ENCODE data around the gene CDH12.
"Not testable (repeated sequence)": the region's sequence is repeated elsewhere in the genome, so short reads cannot be mapped to it uniquely, and the experiment has no call there.

CDH12 gene

GRCh38 chr5:22156953-22157352 lies 696.2 kb downstream of the CDH12 start:
- DNase-seq (ENCODE audit: low read depth in 2 of 2): not testable (repeated sequence)

GRCh38 chr5:22154779-22155178 lies 698.4 kb downstream of the CDH12 start:
- DNase-seq (ENCODE audit: low read depth in 2 of 2): not testable (repeated sequence)

DNA sequence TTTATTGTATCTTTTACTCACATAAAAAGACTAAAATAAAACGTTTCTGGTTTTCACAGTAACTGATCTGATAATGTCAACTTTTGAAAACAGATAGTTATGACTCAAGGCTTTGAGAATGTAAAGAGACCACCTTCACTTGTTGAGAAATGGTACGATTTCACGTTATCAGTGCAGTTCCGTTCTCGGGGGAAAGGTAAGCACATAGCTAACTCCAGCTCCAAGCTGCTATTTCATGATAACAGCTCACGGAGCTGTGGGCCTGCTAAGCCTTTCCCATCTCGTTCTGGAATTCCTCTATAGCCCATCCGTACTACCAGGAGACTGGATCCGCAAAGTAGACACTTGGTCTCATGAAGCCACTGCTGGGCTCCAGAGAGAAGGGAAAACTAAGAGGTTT lies 701.3 kb downstream of the CDH12 start:
- not testable (repeated sequence) for DNase-seq (ENCODE audit: low read depth in 2 of 2)

DNA sequence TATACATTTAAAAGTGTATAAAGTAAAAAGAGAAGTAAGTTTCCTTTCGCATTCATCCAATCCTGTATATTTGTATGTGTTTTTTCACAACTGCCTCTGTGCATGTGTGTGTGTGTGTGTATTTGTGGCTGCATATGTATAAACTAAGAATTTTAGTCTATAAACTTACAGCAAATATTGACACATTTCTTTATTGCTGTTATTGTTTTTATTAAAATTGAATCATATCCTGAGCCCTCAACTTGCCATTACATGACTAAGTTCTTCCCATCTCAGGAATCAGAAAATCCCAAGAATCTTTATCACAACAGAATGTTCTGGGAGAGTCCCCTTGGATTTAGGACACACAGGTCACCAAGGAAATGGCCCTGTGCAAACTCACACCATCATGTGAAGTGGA lies 712.7 kb downstream of the CDH12 start:
- DNase-seq (ENCODE audit: low read depth in 2 of 2): not testable (repeated sequence)

- not testable (repeated sequence) for DNase-seq (ENCODE audit: low read depth in 2 of 2)
These were observed 713.4 kb downstream of the CDH12 start for GRCh38 chr5:22139662-22140300.

GRCh38 chr5:22111320-22111719 lies 741.8 kb downstream of the CDH12 start:
- no peak for DNase-seq (ENCODE audit: low read depth in 2 of 2)

DNA sequence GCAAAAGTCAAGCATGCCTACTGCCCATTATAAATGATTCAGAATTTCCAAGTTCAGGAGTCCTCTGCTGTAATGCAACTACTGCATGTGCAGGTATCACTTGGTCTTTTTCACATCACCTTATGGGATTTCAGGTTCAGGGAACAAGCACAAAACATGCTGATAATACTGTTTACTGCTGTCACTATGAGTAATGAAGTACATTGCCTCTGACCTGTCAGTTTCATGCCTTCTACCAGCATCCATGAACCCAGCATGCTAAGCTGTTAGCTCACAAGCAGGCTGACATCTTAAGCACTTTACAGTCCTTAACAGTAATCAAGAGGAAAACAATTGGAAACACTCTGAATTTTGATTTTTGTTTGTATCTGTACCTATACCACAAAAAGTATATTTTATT lies 743.8 kb downstream of the CDH12 start:
- no peak for DNase-seq (ENCODE audit: low read depth in 2 of 2)

- no peak for DNase-seq (ENCODE audit: low read depth in 2 of 2)
These were observed 744.6 kb downstream of the CDH12 start for GRCh38 chr5:22108545-22108944.

DNA sequence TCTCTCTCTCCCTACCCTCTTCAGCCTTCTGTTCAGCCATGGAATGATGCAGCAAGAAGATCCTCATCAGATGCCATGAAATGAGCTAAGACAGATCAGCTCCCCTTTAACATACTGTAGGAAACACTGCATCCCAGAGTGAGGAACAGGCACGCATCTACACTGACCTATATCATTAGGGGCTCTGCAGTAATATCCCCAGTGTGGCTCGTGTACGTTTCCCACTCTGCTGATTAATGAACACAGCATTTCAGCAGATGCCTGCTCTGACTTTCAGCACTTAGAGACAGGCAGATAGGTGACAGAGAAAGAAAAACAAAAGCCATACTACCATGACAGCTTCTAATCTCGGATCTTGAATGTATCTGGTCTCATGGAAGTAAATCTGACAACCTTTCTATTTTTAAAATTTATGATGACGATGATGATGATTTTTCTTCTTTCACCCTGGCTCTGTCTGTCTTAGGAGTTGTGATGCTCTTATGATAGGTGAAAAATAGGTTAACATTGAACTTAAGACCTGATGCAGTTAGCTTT lies 750.3 kb downstream of the CDH12 start:
- DNase-seq (ENCODE audit: low read depth in 2 of 2): no peak

DNA sequence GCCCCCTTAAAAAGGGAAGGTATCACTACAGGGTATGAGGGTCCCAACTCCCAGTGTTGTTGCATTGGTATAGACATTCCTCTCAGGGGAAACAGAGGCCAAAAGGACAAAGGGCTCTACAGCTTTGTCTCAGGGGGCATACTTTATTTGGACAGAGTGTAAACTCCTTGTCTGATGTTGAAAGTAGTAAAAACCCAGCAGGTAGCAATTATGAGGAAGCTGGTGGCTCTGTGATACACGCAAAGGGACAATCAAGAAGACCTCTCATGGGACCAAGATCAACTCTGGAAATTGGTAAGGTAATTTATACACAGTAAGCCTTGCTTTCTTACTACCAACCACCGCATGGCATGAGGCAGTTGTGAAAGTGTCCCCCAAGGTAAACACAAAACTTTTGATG lies 764.6 kb downstream of the CDH12 start:
- DNase-seq (ENCODE audit: low read depth in 2 of 2): no peak

- DNase-seq (ENCODE audit: low read depth in 2 of 2): no peak
These were observed 773.6 kb downstream of the CDH12 start for GRCh38 chr5:22079566-22079965.

DNA sequence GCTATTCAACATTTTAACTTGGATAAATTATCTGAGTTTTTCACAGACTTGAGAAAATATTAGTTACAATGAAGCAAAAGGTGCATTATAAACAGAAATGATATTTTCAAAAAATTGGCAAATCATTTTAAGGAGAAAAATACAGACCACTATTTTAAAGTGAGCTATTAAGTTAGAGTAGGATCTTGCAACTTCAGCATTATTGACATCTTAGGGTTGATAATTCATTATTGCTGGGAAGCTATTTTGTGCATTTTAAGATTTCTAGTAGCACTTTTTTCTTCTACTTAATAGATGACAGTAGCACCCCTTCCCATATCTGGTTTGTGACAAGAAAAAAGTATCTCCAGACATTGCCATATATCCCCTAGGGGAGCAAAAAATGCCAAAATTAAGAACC lies 774.1 kb downstream of the CDH12 start:
- no peak for DNase-seq (ENCODE audit: low read depth in 2 of 2)

DNA sequence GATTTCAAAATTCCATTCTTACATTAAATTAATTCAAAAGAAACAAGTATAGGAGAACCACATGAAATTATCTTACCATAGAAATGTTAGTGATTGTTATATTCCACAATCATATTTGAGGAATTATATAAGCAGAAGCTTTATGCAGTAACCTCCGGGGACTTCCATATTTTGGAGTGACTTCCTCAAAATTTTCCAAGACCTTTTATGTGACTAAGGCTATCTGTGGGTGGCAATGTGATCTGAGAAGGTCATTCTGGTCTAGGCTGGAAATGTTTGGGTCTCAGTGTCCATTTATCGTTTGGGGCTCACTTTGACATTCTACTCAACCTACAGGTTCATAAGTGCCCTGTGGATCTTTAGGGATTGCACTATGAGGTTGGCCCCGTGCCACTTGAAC lies 776.6 kb downstream of the CDH12 start:
- no peak for DNase-seq (ENCODE audit: low read depth in 2 of 2)

DNA sequence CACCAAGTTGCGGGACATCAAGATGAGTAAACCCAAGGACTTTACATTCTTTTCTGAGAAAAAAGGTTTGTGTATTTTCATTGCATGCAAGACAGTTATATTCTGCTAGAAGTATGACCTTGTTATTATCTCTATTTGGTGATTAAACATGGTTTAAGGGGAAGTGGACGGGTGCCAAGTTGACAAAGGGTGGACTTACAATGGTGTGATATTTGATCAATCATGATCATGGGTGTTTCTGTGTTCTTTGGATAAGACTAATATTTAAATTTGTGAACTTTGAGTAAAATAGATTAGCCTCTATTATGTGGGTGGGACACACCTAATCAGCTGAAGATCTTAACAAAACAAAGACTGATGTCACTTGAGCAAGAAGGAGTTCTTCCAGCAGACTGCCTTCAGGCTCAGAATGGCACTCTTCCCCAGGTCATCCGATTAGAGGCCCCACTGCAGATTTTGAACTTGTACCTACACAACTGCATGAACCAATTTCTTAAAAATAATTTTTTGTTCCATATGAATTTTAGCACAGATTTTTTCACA lies 782.9 kb downstream of the CDH12 start:
- no peak for DNase-seq (ENCODE audit: low read depth in 2 of 2)

DNA sequence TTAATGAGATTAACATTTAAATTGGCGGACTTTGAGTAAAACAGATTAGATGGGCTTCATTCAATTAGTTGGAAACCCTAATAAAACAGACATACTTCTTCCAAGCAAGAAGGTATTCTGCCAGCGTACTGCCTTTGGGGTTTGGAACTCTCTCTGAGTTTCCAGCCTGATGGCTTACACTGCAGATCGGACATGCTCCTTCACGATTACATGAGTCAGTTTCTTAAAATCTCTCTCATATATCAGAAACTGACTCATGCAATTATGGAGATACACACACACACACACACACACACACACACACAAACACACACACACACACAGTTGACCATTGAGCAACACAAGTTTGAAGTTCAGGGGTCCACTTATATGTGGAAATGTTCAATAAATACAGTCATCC lies 789.4 kb downstream of the CDH12 start:
- no peak for DNase-seq (ENCODE audit: low read depth in 2 of 2)

DNA sequence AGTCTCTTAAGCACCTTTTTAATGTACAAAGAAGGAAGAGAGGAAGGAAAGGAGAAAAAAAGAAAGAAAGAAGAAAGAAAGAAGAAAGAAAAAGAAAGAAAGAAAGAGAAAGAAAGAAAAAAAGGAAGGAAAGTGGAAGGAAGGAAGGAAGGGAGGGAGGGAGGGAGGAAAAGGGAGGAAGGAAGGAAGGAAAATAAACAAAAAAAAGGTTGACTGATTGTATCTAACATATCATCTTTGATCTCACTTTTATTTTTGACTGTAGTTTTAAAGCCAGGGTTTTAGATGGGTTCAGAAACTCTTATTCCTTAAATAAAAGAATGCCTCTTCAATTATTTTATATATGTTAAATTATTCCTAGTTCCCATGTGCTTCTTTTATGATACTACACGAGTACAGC lies 794.5 kb downstream of the CDH12 start:
- DNase-seq (ENCODE audit: low read depth in 2 of 2): no peak

- DNase-seq (ENCODE audit: low read depth in 2 of 2): no peak
These were observed 796.1 kb downstream of the CDH12 start for GRCh38 chr5:22057012-22057411.

- DNase-seq (ENCODE audit: low read depth in 2 of 2): no peak
These were observed 796.5 kb downstream of the CDH12 start for GRCh38 chr5:22056601-22057000.

GRCh38 chr5:22053195-22053594 lies 799.9 kb downstream of the CDH12 start:
- DNase-seq (ENCODE audit: low read depth in 2 of 2): no peak

GRCh38 chr5:22051881-22052280 lies 801.3 kb downstream of the CDH12 start:
- no peak for DNase-seq (ENCODE audit: low read depth in 2 of 2)

DNA sequence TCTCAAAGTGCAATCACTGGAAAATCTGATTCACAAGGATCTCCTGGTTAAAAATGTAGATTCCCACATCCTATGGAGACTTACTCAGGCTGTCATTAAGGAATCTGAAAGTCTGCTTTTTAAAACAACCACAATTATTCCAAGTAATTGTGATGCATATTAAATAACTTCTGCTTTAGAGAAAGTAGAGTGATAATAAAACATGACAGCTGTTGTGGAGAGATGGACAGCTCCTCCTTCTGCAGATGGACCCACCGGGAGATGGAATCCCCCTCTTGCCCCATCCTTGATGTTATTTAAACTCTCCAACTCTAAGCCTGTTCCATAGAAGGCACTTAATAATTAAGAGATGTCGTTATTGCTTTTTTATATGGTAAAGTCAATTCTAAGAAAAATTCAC lies 802.2 kb downstream of the CDH12 start:
- no peak for DNase-seq (ENCODE audit: low read depth in 2 of 2)

GRCh38 chr5:22044229-22044628 lies 808.9 kb downstream of the CDH12 start:
- DNase-seq (ENCODE audit: low read depth in 2 of 2): no peak

- DNase-seq (ENCODE audit: low read depth in 2 of 2): no peak
These were observed 817.1 kb downstream of the CDH12 start for GRCh38 chr5:22036061-22036460.

- no peak for DNase-seq (ENCODE audit: low read depth in 2 of 2)
These were observed 820.1 kb downstream of the CDH12 start for GRCh38 chr5:22033066-22033465.
